Activated naive CD8-positive, alpha-beta T cell treated with anti-CD3 and anti-CD28 coated beads, Interleukin-2, amount 10 ng/mL, durations not matched to agents 7 days and 5 days (primary cell): ENCODE results near the gene PPARG. TPM values are rescaled to one million over a fixed set of nuclear protein-coding genes. Genes with fewer than 3 reads are reported as not detected.

Source experiments
- ATAC-seq: fragments of 150-1000 bp; cut with Tn5 transposase; one replicate; pipeline ENCODE4 v1.10.0; 2021; ENCODE audit warnings: low read depth, moderate library complexity
- POLR2A ChIA-PET: fragments of 350-600 bp; sonication (Branson Sonifier 250); formaldehyde crosslinking; loops from one replicate; lab custom pipeline; 2021; ENCODE audit warnings: antibody characterized with exemption; lab: Charles Lee
- DNase-seq: peaks from one replicate; pipeline ENCODE4 v3.0.0; 2021
- H3K27ac Mint-ChIP-seq: one replicate; pipeline ENCODE4 v1.8.0; 2022; ENCODE audit warnings: mild to moderate bottlenecking, mixed read lengths
- H3K27me3 Mint-ChIP-seq: one replicate; pipeline ENCODE4 v1.8.0; 2022; ENCODE audit warnings: mild to moderate bottlenecking, moderate library complexity, mixed read lengths
- H3K36me3 Mint-ChIP-seq: one replicate; pipeline ENCODE4 v1.8.0; 2021; ENCODE audit warnings: mild to moderate bottlenecking, mixed read lengths
- H3K4me1 Mint-ChIP-seq: one replicate; pipeline ENCODE4 v1.8.0; 2021; ENCODE audit warnings: mixed read lengths
- H3K4me3 Mint-ChIP-seq: one replicate; pipeline ENCODE4 v1.8.0; 2022; ENCODE audit warnings: mild to moderate bottlenecking, moderate library complexity, mixed read lengths
- H3K9me3 Mint-ChIP-seq: one replicate; pipeline ENCODE4 v1.8.0; 2021; ENCODE audit warnings: mixed read lengths
- total RNA-seq, 2 experiments: library from RNA; stranded (reverse); gene quantifications; one replicate each; pipeline ENCODE4 v1.2.3, GENCODE V29; 2021

PPARG gene
- total RNA-seq, 2 experiments from 2014 or later: 0.68 to 1.0 TPM

DNA sequence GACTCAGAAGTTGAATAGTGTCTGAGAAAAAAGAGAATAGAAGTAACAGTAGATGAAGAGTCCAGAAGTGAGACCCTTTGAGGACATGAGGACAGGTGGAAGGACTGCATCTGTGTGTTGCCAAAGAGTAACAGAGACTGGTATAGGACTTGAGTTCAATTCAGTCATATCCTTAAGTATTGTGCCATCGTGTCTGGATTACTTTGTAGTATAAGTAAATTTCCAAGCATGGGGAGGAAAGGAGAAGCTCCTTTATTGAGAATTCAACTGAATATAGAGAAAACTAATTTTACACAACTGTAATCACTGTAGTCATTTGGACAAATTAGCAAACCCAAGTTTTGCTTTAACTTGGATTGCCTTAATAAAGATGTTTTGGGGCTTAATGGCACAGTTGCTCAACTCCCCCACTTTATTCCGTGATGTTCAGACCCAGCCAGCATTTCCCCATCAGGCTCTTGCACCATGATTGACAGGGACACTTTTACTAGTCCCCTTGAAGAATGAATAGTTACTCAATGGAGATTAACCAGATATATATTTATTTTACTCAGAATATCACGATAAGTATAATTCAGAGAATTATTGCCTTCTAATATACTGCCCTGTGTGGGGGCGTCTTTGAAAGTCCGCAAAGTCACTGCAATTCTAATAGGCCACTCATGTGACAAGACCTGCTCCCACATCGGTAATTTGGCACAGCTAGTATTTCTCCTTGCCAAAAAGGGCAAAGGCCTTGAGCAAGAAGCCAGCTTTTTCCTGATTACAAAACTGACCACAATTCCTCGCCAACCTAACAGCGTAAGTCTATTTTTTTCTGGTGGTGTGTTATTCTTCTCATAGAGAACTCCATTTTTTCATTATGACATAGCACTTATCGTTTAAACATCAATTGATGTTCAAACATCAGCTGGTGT, 61.3 kb downstream of the PPARG start:
- DNase-seq: no peak
- no peaks in the 10 kb centered on the region for H3K9me3 Mint-ChIP-seq
- no peaks in the 10 kb centered on the region for H3K4me1 Mint-ChIP-seq
- H3K4me3 Mint-ChIP-seq: no peak overlapping the region
- peaks cover 20% of the 10 kb centered on the region for H3K27me3 Mint-ChIP-seq
- no peak overlapping the region for H3K27ac Mint-ChIP-seq
- H3K36me3 Mint-ChIP-seq: no peaks in the 10 kb centered on the region
- no peak for ATAC-seq
- POLR2A ChIA-PET: no interaction called here

DNA sequence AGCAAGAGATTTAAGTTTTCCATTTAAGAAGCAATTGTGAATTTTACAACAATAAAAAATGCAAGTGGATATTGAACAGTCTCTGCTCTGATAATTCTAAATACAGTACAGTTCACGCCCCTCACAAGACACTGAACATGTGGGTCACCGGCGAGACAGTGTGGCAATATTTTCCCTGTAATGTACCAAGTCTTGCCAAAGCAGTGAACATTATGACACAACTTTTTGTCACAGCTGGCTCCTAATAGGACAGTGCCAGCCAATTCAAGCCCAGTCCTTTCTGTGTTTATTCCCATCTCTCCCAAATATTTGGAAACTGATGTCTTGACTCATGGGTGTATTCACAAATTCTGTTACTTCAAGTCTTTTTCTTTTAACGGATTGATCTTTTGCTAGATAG, 62.3 kb downstream of the PPARG start:
- Mint-ChIP-seq H3K36me3 (no peaks in the 10 kb centered on the region), H3K27ac (no peak overlapping the region), H3K4me3 (no peak overlapping the region)

DNA sequence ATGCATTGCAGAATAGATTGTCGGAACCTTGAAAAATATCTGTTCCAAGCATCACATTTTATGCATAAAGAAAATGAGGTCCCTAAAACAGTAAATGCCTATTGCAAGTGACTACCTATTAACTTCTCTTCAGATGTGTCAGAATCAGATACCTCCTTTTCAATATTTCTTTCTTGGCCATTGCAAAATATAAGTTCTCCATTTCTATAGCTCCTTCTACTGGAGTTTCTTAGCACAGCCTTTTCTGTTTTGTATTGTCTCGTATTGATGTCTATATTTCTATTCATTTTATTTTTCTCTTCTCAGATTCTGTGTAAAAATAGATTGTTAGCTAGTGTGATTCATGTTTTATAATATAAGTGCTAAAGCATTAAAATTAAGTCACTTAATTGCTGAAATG, 63.4 kb downstream of the PPARG start:
- POLR2A ChIA-PET: no interaction called here
- no peak overlapping the region for H3K4me3 Mint-ChIP-seq
- H3K27ac Mint-ChIP-seq: no peak overlapping the region
- H3K36me3 Mint-ChIP-seq: no peaks in the 10 kb centered on the region
- DNase-seq: no peak
- H3K4me1 Mint-ChIP-seq: no peaks in the 10 kb centered on the region
- peaks cover 26% of the 10 kb centered on the region for H3K27me3 Mint-ChIP-seq
- ATAC-seq: no peak
- no peaks in the 10 kb centered on the region for H3K9me3 Mint-ChIP-seq

More for the DNA sequence above, 62.3 kb downstream of the PPARG start:
- no peaks in the 10 kb centered on the region for H3K9me3 Mint-ChIP-seq
- POLR2A ChIA-PET: no interaction called here
- no peaks in the 10 kb centered on the region for H3K4me1 Mint-ChIP-seq
- peaks cover 20% of the 10 kb centered on the region for H3K27me3 Mint-ChIP-seq
- no peak for DNase-seq
- no peak for ATAC-seq

- no peak for DNase-seq
- no peak for ATAC-seq
- Mint-ChIP-seq H3K4me3 (no peak overlapping the region), H3K27ac (no peak overlapping the region), H3K4me1 (no peaks in the 10 kb centered on the region), H3K9me3 (no peaks in the 10 kb centered on the region), H3K27me3 (peaks cover 27% of the 10 kb centered on the region), H3K36me3 (no peaks in the 10 kb centered on the region)
- POLR2A ChIA-PET: no interaction called here
Observed at GRCh38 chr3:12352755-12353154, 63.9 kb downstream of the PPARG start.

GRCh38 chr3:12353796-12354525, 65.1 kb downstream of the PPARG start:
- DNase-seq (no peak), ATAC-seq (no peak)
- Mint-ChIP-seq H3K4me1 (no peaks in the 10 kb centered on the region), H3K9me3 (no peaks in the 10 kb centered on the region), H3K27me3 (peaks cover 22% of the 10 kb centered on the region), H3K4me3 (no peak overlapping the region), H3K36me3 (no peaks in the 10 kb centered on the region), H3K27ac (no peak overlapping the region)
- POLR2A ChIA-PET: no interaction called here

- POLR2A ChIA-PET: no interaction called here
- Mint-ChIP-seq H3K4me1 (no peaks in the 10 kb centered on the region), H3K27me3 (peaks cover 18% of the 10 kb centered on the region), H3K4me3 (no peak overlapping the region), H3K9me3 (peaks cover 2% of the 10 kb centered on the region), H3K36me3 (no peaks in the 10 kb centered on the region), H3K27ac (no peak overlapping the region)
- no peak for DNase-seq
- ATAC-seq: no peak
Observed at GRCh38 chr3:12356175-12356574, 67.3 kb downstream of the PPARG start.

- Mint-ChIP-seq H3K4me1 (no peaks in the 10 kb centered on the region), H3K27ac (no peak overlapping the region), H3K4me3 (no peak overlapping the region), H3K27me3 (peaks cover 12% of the 10 kb centered on the region), H3K9me3 (peaks cover 2% of the 10 kb centered on the region), H3K36me3 (no peaks in the 10 kb centered on the region)
- POLR2A ChIA-PET: no interaction called here
- ATAC-seq (no peak), DNase-seq (no peak)
Observed at GRCh38 chr3:12356996-12357395, 68.1 kb downstream of the PPARG start.

DNA sequence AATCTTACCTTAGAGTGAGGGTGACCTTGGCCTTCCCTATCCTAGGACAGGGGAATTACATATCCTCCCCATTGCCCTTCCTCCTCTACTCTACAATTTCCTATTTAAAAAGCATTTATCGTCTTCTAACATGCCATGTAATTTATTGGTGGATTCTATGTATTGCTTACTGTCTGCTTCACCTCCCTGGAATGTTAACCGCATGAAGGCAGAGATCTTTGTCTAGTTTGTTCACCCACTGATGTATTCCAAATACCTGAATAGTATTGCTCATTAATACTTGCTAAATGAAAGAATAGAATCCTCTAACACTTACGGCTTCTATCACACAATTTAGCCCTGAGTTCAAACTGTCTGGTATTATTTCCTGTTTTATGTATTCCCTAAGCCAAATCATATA, 68.6 kb downstream of the PPARG start:
- Mint-ChIP-seq H3K9me3 (peaks cover 2% of the 10 kb centered on the region), H3K27ac (no peak overlapping the region), H3K36me3 (no peaks in the 10 kb centered on the region), H3K4me3 (no peak overlapping the region), H3K27me3 (peaks cover 8% of the 10 kb centered on the region), H3K4me1 (no peaks in the 10 kb centered on the region)
- POLR2A ChIA-PET: no interaction called here
- DNase-seq: no peak
- no peak for ATAC-seq

DNA sequence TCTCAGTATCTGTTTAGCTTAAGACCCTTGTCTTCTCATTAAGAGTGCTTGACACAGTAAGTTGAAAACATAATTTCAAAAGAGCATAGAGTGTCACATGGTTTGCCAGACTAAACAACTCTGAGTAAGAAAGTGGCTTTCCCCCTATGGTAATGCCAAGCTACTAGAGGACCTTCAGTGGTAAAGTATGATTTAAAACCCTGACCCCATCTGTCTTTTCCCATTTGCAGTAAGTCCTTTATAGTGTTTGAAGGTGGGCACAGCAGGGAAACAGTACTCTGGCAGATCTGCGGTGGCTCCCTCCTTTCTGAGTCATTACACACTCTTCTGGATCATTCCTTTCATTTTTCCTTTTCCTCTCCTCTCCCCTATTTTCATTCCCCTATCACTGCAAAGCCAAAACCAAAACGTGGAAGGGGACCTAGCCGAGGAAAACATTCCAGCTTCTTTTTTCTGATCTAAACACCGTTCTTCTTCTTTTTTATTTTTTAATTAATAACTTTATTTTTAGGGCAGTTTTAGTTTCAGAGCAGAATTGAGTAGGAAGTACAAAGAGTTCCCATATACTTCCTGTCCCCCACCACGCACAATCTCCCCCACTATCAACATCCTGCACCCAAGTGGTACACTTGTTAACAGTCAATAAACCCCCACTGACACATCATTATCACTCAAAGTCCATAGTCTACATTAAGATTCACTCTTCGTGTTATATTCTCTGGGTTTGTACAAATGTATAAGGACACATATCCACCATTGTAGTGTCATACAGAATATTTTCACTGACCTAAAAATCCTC, 74.7 kb downstream of the PPARG start:
- H3K4me1 Mint-ChIP-seq: peaks cover 9% of the 10 kb centered on the region
- POLR2A ChIA-PET: no interaction called here
- H3K4me3 Mint-ChIP-seq: peak overlapping the region; percentile 33
- peak; percentile 45 for ATAC-seq
- H3K27me3 Mint-ChIP-seq: no peaks in the 10 kb centered on the region
- H3K9me3 Mint-ChIP-seq: peaks cover 7% of the 10 kb centered on the region
- no peak for DNase-seq
- peak overlapping the region; percentile 35 for H3K27ac Mint-ChIP-seq
- H3K36me3 Mint-ChIP-seq: no peaks in the 10 kb centered on the region

DNA sequence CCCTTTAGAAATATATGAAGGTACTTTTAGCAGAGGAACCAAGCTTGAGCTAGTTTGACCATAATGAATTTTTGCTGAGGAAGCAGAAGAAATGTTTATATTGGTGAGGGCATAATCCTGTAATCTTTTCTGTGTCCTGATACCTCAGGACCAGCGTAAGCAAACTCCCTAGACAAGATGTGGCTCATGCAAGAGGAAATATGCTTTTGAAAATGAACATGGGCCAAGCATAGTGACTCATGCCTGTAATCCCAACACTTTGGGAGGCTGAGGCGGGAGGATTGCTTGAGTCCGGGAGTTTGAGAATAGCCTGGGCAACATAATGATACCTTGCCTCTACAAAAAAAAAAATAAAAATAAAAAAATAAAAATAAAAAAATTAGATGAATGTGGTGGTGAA, 78.5 kb downstream of the PPARG start:
- POLR2A ChIA-PET: no interaction called here

DNA sequence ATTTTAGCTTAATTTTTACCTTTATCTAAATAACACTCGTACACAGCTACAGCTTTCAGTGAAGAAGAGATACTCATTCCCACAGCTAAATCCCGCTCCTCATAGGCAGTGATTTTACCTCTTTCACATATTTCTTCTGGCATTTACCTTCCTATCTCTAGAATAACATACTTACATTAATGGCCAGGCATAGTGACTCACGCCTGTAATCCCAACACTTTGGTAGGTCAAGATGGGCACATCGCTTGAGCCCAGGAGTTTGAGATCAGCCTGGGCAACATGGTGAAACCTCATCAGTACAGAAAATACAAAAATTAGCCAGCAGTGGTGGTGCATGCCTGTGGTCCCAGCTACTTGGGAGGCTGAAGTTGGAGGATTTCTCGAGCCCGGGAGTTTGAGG, 80.2 kb downstream of the PPARG start:
- Mint-ChIP-seq H3K4me3 (no peak overlapping the region), H3K27ac (no peak overlapping the region), H3K9me3 (peaks cover 4% of the 10 kb centered on the region), H3K36me3 (no peaks in the 10 kb centered on the region), H3K27me3 (peaks cover 2% of the 10 kb centered on the region), H3K4me1 (peaks cover 3% of the 10 kb centered on the region)
- DNase-seq: no peak
- no peak for ATAC-seq
- POLR2A ChIA-PET: no interaction called here

More for the DNA sequence above, 78.5 kb downstream of the PPARG start:
- Mint-ChIP-seq H3K9me3 (peaks cover 4% of the 10 kb centered on the region), H3K27me3 (no peaks in the 10 kb centered on the region), H3K4me1 (peaks cover 9% of the 10 kb centered on the region), H3K27ac (no peak overlapping the region), H3K4me3 (no peak overlapping the region), H3K36me3 (no peaks in the 10 kb centered on the region)
- DNase-seq: no peak
- ATAC-seq: no peak

DNA sequence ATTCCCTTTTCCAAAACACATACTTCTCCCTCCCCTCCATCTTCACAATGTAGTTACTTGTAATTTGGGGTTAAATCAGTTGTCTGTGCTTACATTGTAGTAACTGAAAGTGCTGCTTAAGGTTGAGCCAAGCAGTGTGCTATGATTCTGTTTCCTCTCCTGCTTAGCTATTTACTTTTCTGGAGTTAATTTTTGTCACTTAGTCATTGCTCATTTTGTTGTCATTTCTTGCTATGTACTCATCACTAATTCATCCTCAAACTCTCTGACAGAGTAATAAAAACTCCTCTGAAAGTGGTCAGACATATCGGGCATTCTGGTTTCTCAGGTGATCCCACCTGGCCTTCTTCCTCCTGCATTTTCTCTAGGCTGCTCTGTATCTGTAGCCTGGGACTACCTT, 80.7 kb downstream of the PPARG start:
- Mint-ChIP-seq H3K27me3 (peaks cover 2% of the 10 kb centered on the region), H3K27ac (no peak overlapping the region), H3K4me1 (peaks cover 1% of the 10 kb centered on the region), H3K36me3 (no peaks in the 10 kb centered on the region), H3K4me3 (no peak overlapping the region), H3K9me3 (peaks cover 2% of the 10 kb centered on the region)
- no peak for ATAC-seq
- DNase-seq: no peak
- POLR2A ChIA-PET: no interaction called here

DNA sequence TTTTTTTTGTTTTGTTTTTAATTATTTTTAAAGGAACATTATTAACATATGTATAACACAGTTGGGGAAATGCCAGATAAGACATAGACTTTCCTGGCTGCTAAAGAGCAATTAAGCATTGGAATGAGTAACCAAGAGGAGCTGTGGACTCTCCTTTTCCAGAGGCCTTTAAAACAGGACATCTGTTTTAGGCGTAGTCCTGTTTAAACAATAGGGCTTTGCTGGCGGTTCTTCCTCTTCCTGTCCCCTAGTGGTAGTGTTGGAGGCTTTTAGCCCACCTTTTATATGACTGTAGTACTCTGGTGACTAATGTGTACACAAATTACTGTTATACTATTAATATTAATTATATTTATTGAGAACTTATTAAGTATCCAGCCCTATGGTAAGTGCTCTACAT, 81.9 kb downstream of the PPARG start:
- H3K9me3 Mint-ChIP-seq: peaks cover 4% of the 10 kb centered on the region
- peaks cover 2% of the 10 kb centered on the region for H3K27me3 Mint-ChIP-seq
- no peaks in the 10 kb centered on the region for H3K36me3 Mint-ChIP-seq
- no peaks in the 10 kb centered on the region for H3K4me1 Mint-ChIP-seq
- ATAC-seq (no peak), DNase-seq (no peak)
- POLR2A ChIA-PET: no interaction called here
- H3K27ac Mint-ChIP-seq: no peak overlapping the region
- H3K4me3 Mint-ChIP-seq: no peak overlapping the region
